Activated CD4-positive, alpha-beta T cell treated with anti-CD3 and anti-CD28 coated beads, Interleukin-2, amount 50 U/mL, for 24 hours (primary cell): Measurements from ENCODE around the gene ZNF614.
A peak's percentile ranks its signal among the peaks of the same experiment; 100 is the strongest.
"Not testable (repeated sequence)": the region's sequence is repeated elsewhere in the genome, so short reads cannot be mapped to it uniquely, and the experiment has no call there.

Source experiments
- DNase-seq, 2 donors: peaks; one replicate each; pipeline ENCODE4 v3.0.0-alpha.2; 2020; ENCODE audit warnings: low read depth in 1 of 2, low spot score in 1 of 2

Gene ZNF614

GRCh38 chr19:52028027-52028779, at the start of gene ZNF614:
Gene ZNF614, minus strand, starts transcription at chr19:52028379. Its CDS starts 2,634 bp downstream, at chr19:52025745.
- peak; percentile 79 for DNase-seq

GRCh38 chr19:52070496-52070895, 42.3 kb upstream of the ZNF614 start:
- DNase-seq, result no peak

- no peak for DNase-seq
Measured at GRCh38 chr19:52069653-52070052, 41.5 kb upstream of the ZNF614 start.

- no peak for DNase-seq
Measured at GRCh38 chr19:52066258-52066863, 38.2 kb upstream of the ZNF614 start.

GRCh38 chr19:52065399-52065798, 37.2 kb upstream of the ZNF614 start:
- no peak for DNase-seq

- DNase-seq, result not testable (repeated sequence)
Measured at GRCh38 chr19:52056480-52056879, 28.3 kb upstream of the ZNF614 start.

GRCh38 chr19:52051736-52052135, 23.6 kb upstream of the ZNF614 start:
- DNase-seq, result not testable (repeated sequence)

- DNase-seq, result peak; percentile 69
Measured at GRCh38 chr19:52048555-52049501, 20.6 kb upstream of the ZNF614 start, which contains the start of gene ZNF432. Gene ZNF432, minus strand, starts transcription at chr19:52048838. Its CDS starts 1,970 bp downstream, at chr19:52046868.

GRCh38 chr19:52039169-52039568, 11.0 kb upstream of the ZNF614 start:
- DNase-seq, result no peak

- DNase-seq, result no peak
Measured at GRCh38 chr19:52034051-52034728, 6.0 kb upstream of the ZNF614 start.

- DNase-seq, result no peak
Measured at GRCh38 chr19:52028780-52029123, 573 bp upstream of the ZNF614 start.

GRCh38 chr19:52026255-52026990, 1.8 kb downstream of the ZNF614 start:
- DNase-seq, result not testable (repeated sequence)

- DNase-seq, result not testable (repeated sequence)
Measured at GRCh38 chr19:52024478-52024877, 3.7 kb downstream of the ZNF614 start.

GRCh38 chr19:52022193-52022592, 6.0 kb downstream of the ZNF614 start:
- DNase-seq, result no peak

GRCh38 chr19:52020506-52020905, 7.7 kb downstream of the ZNF614 start:
- DNase-seq, result no peak

GRCh38 chr19:52010674-52011073, 17.5 kb downstream of the ZNF614 start:
- DNase-seq, result no peak

GRCh38 chr19:52007806-52008557, 20.2 kb downstream of the ZNF614 start, which contains the start of gene ZNF615:
Gene ZNF615, minus strand, starts transcription at chr19:52008211. Its CDS starts 4,500 bp downstream, at chr19:52003711.
- DNase-seq, result peak; percentile 82 to 85

- no peak for DNase-seq
Measured at GRCh38 chr19:52007451-52007805, 20.8 kb downstream of the ZNF614 start.

- no peak for DNase-seq
Measured at GRCh38 chr19:51994048-51994644, 34.0 kb downstream of the ZNF614 start.
